Endothelial cell of umbilical vein (primary cell): Measurements from ENCODE around the gene ACER3. TPM values are rescaled to one million over a fixed set of nuclear protein-coding genes. Genes with fewer than 3 reads are reported as not detected.

ENCODE experiments used
- BruUV-seq: library from RNA; stranded (reverse); fragments of 400-500 nt; replicated peaks from 2 replicates; lab custom pipeline; 2021; lab: Mats Ljungman, UMichigan
- CTCF ChIA-PET: fragments of 300-600, 350-600 bp; sonication (Branson Sonifier 250); formaldehyde crosslinking; loops from one replicate; lab custom pipeline; 2021; ENCODE audit warnings: antibody characterized with exemption, inconsistent platforms; lab: Charles Lee
- POLR2A ChIA-PET: fragments of 300-600, 350-600 bp; sonication (Branson Sonifier 250); formaldehyde crosslinking; loops from one replicate; lab custom pipeline; 2021; ENCODE audit warnings: antibody characterized with exemption, inconsistent platforms; lab: Charles Lee
- DNase-seq: peaks from one replicate; pipeline ENCODE4 v3.0.0-alpha.2; 2011; ENCODE audit warnings: low read depth, low spot score
- FAIRE-seq: peaks from 2 replicates; lab custom pipeline; 2011; peaks lifted over from hg19 to GRCh38; lab: Jason Lieb, UNC
- H2AFZ ChIP-seq: 2 replicates; pipeline ENCODE4 v1.6.0; 2012; ENCODE audit warnings: low read depth, low read length, control low read depth, inconsistent platforms
- H3K27ac ChIP-seq: 2 replicates; pipeline ENCODE4 v1.5.1; 2011; ENCODE audit warnings: low read depth, mild to moderate bottlenecking, control low read depth, low read length, moderate library complexity; ENCODE audit not compliant: insufficient read depth
- H3K27me3 ChIP-seq, 2 experiments: 2 replicates each; pipeline versions ENCODE4 v1.6.0 to v1.6.1; 2011; ENCODE audit warnings: low read length in 2 of 2, mixed read lengths in 1 of 2; ENCODE audit not compliant: control insufficient read depth in 2 of 2, insufficient read depth in 2 of 2
- H3K36me3 ChIP-seq, 2 experiments: 2 replicates in 1 of 2; 3 replicates in 1 of 2; pipeline ENCODE4 v1.5.1; 2011; ENCODE audit warnings: low read length in 2 of 2, mild to moderate bottlenecking in 1 of 2, moderate library complexity in 1 of 2; ENCODE audit not compliant: control insufficient read depth in 2 of 2, insufficient read depth in 2 of 2; ENCODE audit errors: extremely low read depth in 1 of 2
- H3K4me1 ChIP-seq: 3 replicates; pipeline ENCODE4 v1.5.1; 2011; ENCODE audit warnings: mild to moderate bottlenecking, low read length; ENCODE audit not compliant: control insufficient read depth, insufficient read depth; ENCODE audit errors: extremely low read depth
- H3K4me2 ChIP-seq: 2 replicates; pipeline ENCODE4 v1.6.1; 2011; ENCODE audit warnings: low read length, control low read depth, mixed read lengths; ENCODE audit not compliant: insufficient read depth
- H3K4me3 ChIP-seq, 3 experiments: fragments of 200-600 bp in 1 of 3; sonication (generic), shearing (Covaris generic) in 1 of 3; replicated peaks in 1 of 3; 2 replicates each; pipeline ENCODE4 v1.5.1; 2011 to 2016; ENCODE audit warnings: control low read depth in 3 of 3, low read length in 3 of 3, mild to moderate bottlenecking in 2 of 3, inconsistent platforms in 1 of 3, low read depth in 1 of 3, moderate library complexity in 1 of 3; ENCODE audit not compliant: insufficient read depth in 1 of 3
- H3K79me2 ChIP-seq: 2 replicates; pipeline ENCODE4 v1.6.0; 2012; ENCODE audit warnings: low read length, inconsistent platforms; ENCODE audit not compliant: control insufficient read depth, insufficient read depth
- H3K9ac ChIP-seq: replicated peaks from 2 replicates; pipeline ENCODE3; 2011; ENCODE audit warnings: low read length, control low read depth; ENCODE audit not compliant: insufficient read depth; ENCODE audit errors: extremely low read depth
- H3K9me1 ChIP-seq: replicated peaks from 3 replicates; pipeline ENCODE4 v1.6.0; 2011; ENCODE audit warnings: mild to moderate bottlenecking, low read length; ENCODE audit not compliant: control insufficient read depth, insufficient read depth; ENCODE audit errors: extremely low read depth
- H3K9me3 ChIP-seq: replicated peaks from 2 replicates; pipeline ENCODE4 v1.5.1; 2012; ENCODE audit warnings: low read length, inconsistent platforms; ENCODE audit not compliant: control insufficient read depth, insufficient read depth
- H4K20me1 ChIP-seq: replicated peaks from 2 replicates; pipeline ENCODE3; 2011; ENCODE audit warnings: mild to moderate bottlenecking, low read length; ENCODE audit not compliant: control insufficient read depth, insufficient read depth; ENCODE audit errors: extremely low read depth
- EZH2 ChIP-seq: IDR thresholded peaks from 2 replicates; pipeline ENCODE4 v1.6.1; 2012; ENCODE audit warnings: borderline replicate concordance, low read depth, mild to moderate bottlenecking, moderate library complexity, low read length, inconsistent platforms; ENCODE audit not compliant: severe bottlenecking
- GATA2 ChIP-seq: IDR thresholded peaks from 2 replicates; pipeline ENCODE4 v1.7.0; 2011; ENCODE audit warnings: low read depth, mild to moderate bottlenecking, moderate library complexity, mixed read lengths, low read length; ENCODE audit not compliant: insufficient read length, insufficient read depth
- JUN ChIP-seq: IDR thresholded peaks from 2 replicates; pipeline ENCODE4 v1.6.1; 2011; ENCODE audit warnings: borderline replicate concordance, low read depth; ENCODE audit not compliant: insufficient read length, insufficient read depth
- MYC ChIP-seq: IDR thresholded peaks from one replicate; pipeline ENCODE4 v1.6.1; 2011; ENCODE audit warnings: mild to moderate bottlenecking, low read depth, low read length
- POLR2A ChIP-seq: IDR thresholded peaks from 2 replicates; pipeline ENCODE4 v1.6.1; 2012; ENCODE audit warnings: low read depth, mild to moderate bottlenecking, control low read depth, low read length
- POLR2AphosphoS5 ChIP-seq: IDR thresholded peaks from 2 replicates; pipeline ENCODE4 v1.6.1; 2012; ENCODE audit warnings: low read depth, mild to moderate bottlenecking, control low read depth, low read length, moderate library complexity; ENCODE audit not compliant: insufficient read depth
- dilution Hi-C: fragments of 300-500 bp; cut with MboI; formaldehyde crosslinking; loops from one replicate; pipeline ENCODE4 v1.15.0; 2019; ENCODE audit warnings: low sequenced_read_pairs; ENCODE audit not compliant: extremely low pct_ligation_motif_present
- intact Hi-C: fragments of 100-400 bp; cut with micrococcal nuclease; formaldehyde crosslinking; loops from one replicate; pipeline ENCODE4 v1.10.0; 2022
- polyA plus RNA-seq, 4 experiments: library from polyadenylated mRNA; depleted of rRNA in 3 of 4; stranded (reverse) in 3 of 4; unstranded in 1 of 4; fragments of >200 nt; gene quantifications; 2 replicates each; pipeline versions ENCODE4 v1.2.1 to v1.2.3, GENCODE V29; 2011 to 2012; ENCODE audit warnings: missing spikeins in 1 of 4
- total RNA-seq: library from RNA; stranded (reverse); gene quantifications from 2 replicates; pipeline ENCODE4 v1.2.3, GENCODE V29; 2021

ACER3 gene
- total and polyA plus RNA-seq, 2 donors (not counting 3 experiments of a cell fraction or from before 2014, with no cell fraction given), result 9.9 to 31.6 TPM

GRCh38 chr11:77042111-77042726 is 181.5 kb downstream of the ACER3 start:
- intact Hi-C loops, result no loop called here
- H2AFZ ChIP-seq, result no peak overlapping the region
- no peaks in the 10 kb centered on the region for H3K9me1 ChIP-seq
- no peak overlapping the region for H3K9ac ChIP-seq
- ChIA-PET POLR2A (no interaction called here), CTCF (interaction anchor here (1.2 to 5.3 kb wide), 3 partner anchors 50 to 123 kb away, joined by 3 to 62 read pairs (median 13); no protein-coding TSS in a partner anchor)
- DNase-seq (no peak), FAIRE-seq (no peak)
- H3K27me3 ChIP-seq, result peaks cover 2 to 15% of the 10 kb centered on the region in 2 experiments
- no TSS peak for BruUV-seq
- dilution Hi-C loops, result no loop called here
- no peak overlapping the region for H3K4me3 ChIP-seq
- no peak for TF ChIP-seq POLR2A
- no peak for TF ChIP-seq EZH2
- TF ChIP-seq POLR2AphosphoS5, result no peak
- no peak for TF ChIP-seq JUN
- TF ChIP-seq MYC, result no peak
- peaks cover 7% of the 10 kb centered on the region for H3K4me1 ChIP-seq
- H4K20me1 ChIP-seq, result no peaks in the 10 kb centered on the region
- no peak overlapping the region for H3K27ac ChIP-seq
- no peaks in the 10 kb centered on the region for H3K36me3 ChIP-seq
- no peak overlapping the region for H3K4me2 ChIP-seq
- H3K9me3 ChIP-seq, result no peaks in the 10 kb centered on the region
- H3K79me2 ChIP-seq, result no peaks in the 10 kb centered on the region

- no peak overlapping the region for H3K4me3 ChIP-seq
- no peaks in the 10 kb centered on the region for H3K9me3 ChIP-seq
- no TSS peak for BruUV-seq
- POLR2A ChIA-PET, result no interaction called here
- no peak for DNase-seq
- no peak for FAIRE-seq
- no peak for TF ChIP-seq MYC
- no peak for TF ChIP-seq POLR2AphosphoS5
- no peak for TF ChIP-seq POLR2A
- no peak for TF ChIP-seq GATA2
- CTCF ChIA-PET, result interaction anchor here (1.5 to 2.4 kb wide), 4 partner anchors 47 to 144 kb away, joined by 6 to 27 read pairs (median 8); no protein-coding TSS in a partner anchor
- peaks cover 6% of the 10 kb centered on the region for H3K4me1 ChIP-seq
- intact Hi-C loops (no loop called here), dilution Hi-C loops (no loop called here)
- no peaks in the 10 kb centered on the region for H3K9me1 ChIP-seq
- H3K9ac ChIP-seq, result no peak overlapping the region
- peaks cover 2 to 9% of the 10 kb centered on the region in 2 experiments for H3K27me3 ChIP-seq
- H2AFZ ChIP-seq, result no peak overlapping the region
- no peaks in the 10 kb centered on the region for H3K79me2 ChIP-seq
- H3K36me3 ChIP-seq, result no peaks in the 10 kb centered on the region
- H4K20me1 ChIP-seq, result no peaks in the 10 kb centered on the region
- H3K27ac ChIP-seq, result no peak overlapping the region
- H3K4me2 ChIP-seq, result no peak overlapping the region
Measured at GRCh38 chr11:77044356-77044755, 183.6 kb downstream of the ACER3 start.
